KOPT-K1 (cell line): ENCODE measurements around the gene ZSCAN20.

Source experiments
- H3K27ac ChIP-seq: fragments of 200-600 bp; sonication (generic); 2 replicates; pipeline ENCODE4 v1.5.1; 2016; ENCODE audit warnings: antibody characterized with exemption, mild to moderate bottlenecking, low read depth, low read length; ENCODE audit not compliant: poor library complexity, severe bottlenecking
- H3K36me3 ChIP-seq: fragments of 200-600 bp; sonication (generic); 2 replicates; pipeline ENCODE4 v1.5.1; 2017; ENCODE audit warnings: antibody characterized with exemption, mild to moderate bottlenecking, low read length, moderate library complexity; ENCODE audit not compliant: insufficient read depth
- H3K9me3 ChIP-seq: fragments of 200-600 bp; sonication (generic); 2 replicates; pipeline ENCODE4 v1.5.1; 2017; ENCODE audit warnings: antibody characterized with exemption, low read length, mild to moderate bottlenecking; ENCODE audit not compliant: insufficient read depth, poor library complexity, severe bottlenecking

Gene ZSCAN20

DNA sequence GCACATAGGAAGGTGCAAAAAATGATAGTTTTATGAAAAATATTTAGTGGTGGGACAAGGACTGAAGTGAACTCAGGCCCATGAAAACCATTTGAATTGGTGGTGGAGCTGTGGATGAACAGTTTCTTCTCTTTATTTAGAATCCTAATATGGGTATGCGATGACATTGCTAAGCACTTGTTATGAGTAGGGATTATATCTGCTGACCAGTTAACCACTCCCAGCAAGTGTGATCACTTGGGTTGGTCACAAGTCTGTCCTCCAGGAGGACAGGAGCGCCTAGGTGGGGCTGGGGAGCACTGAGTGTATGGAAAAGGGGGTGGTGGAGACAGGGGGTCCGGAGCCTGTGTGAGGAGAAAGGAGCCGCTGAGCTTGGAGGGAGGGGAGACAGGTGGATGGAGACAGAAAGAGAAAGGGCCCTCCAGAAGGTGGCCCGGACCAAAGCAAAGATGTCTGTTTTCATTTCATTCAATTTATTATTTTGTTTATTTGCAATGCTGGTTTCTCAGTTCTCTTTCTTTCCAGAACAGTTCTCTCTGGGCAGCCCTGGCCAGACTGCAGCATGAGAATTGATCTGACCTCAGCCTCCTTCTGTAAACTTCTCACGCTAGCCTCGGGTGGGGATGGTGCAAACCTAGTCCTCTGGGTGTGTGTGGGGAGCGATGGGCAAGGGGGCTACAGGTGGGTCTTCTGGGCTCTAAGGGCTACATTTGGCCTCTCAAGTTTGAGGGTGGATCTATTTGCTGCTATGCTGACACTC lies 9.9 kb upstream of the ZSCAN20 start:
- Histone ChIP-seq H3K36me3 (no peaks in the 10 kb centered on the region), H3K9me3 (no peaks in the 10 kb centered on the region), H3K27ac (no peak overlapping the region)

- Histone ChIP-seq H3K9me3 (no peaks in the 10 kb centered on the region), H3K36me3 (no peaks in the 10 kb centered on the region), H3K27ac (no peak overlapping the region)
These were observed 7.9 kb upstream of the ZSCAN20 start for GRCh38 chr1:33464552-33464951.

DNA sequence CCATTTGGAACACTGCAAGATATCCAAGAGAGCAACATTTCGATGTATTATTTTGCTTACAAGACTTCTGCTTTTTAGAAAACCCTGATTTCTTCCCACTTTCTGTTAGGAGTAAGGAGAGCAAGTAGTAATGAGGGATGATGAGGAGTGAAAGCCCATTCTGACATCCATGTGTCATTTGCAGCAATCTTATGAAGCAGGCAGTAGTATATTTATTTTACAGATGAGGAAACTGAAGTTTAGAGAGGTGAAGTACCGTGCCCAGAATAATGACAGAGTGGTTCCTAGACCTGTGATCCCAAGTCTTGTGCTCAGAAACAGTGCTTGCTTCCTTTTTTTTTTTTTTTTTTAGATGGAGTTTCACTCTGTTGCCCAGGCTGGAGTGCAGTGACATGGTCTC lies 7.1 kb upstream of the ZSCAN20 start:
- Histone ChIP-seq H3K9me3 (no peaks in the 10 kb centered on the region), H3K36me3 (no peaks in the 10 kb centered on the region), H3K27ac (no peak overlapping the region)

GRCh38 chr1:33466159-33466558 lies 6.3 kb upstream of the ZSCAN20 start:
- no peaks in the 10 kb centered on the region for H3K9me3 ChIP-seq
- no peaks in the 10 kb centered on the region for H3K36me3 ChIP-seq
- no peak overlapping the region for H3K27ac ChIP-seq

DNA sequence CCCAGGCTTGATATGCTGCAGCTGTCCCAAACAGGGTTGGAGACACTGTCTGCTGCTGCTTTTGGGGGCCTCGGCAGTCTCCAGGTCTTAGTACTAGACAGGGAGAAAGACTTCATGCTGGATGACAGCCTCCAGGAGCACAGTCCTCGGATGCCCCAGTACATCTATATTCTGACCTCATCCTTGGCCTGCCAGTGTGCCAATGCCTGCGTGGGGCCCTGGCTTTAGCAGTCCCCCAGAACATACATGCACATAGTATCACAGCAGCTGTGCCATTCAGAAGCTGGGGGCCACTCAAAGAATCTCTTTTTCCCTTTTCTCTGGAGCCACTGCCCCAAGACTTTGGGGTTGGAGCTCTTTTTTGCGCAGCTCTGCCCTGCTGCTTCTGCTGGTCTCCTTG lies 4.4 kb upstream of the ZSCAN20 start:
- H3K36me3 ChIP-seq: no peaks in the 10 kb centered on the region
- no peak overlapping the region for H3K27ac ChIP-seq
- H3K9me3 ChIP-seq: no peaks in the 10 kb centered on the region

DNA sequence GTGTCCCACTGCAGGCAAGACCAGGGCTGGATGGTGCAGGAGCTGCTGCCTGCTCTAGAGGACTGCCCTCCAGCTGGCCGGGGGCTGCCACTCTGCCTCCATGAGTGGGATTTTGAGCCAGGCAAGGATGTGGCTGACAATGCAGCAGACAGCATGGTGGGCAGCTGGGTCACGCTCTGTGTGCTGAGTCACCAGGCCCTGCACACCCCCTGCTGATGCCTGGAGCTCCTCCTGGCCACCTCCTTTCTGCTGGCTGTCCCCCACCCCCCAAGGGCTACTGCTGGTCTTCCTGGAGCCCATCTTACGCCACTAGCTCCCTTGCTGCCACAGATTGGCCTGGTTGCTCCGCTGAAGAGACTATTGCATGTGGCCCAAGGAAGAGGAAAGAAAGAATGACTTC lies 3.9 kb upstream of the ZSCAN20 start:
- Histone ChIP-seq H3K9me3 (no peaks in the 10 kb centered on the region), H3K27ac (no peak overlapping the region), H3K36me3 (no peaks in the 10 kb centered on the region)

- Histone ChIP-seq H3K9me3 (no peaks in the 10 kb centered on the region), H3K36me3 (no peaks in the 10 kb centered on the region), H3K27ac (no peak overlapping the region)
These were observed 3.5 kb upstream of the ZSCAN20 start for GRCh38 chr1:33468967-33469366.

GRCh38 chr1:33469691-33470090 lies 2.8 kb upstream of the ZSCAN20 start:
- Histone ChIP-seq H3K36me3 (no peaks in the 10 kb centered on the region), H3K9me3 (no peaks in the 10 kb centered on the region), H3K27ac (peak overlapping the region; percentile 33)

DNA sequence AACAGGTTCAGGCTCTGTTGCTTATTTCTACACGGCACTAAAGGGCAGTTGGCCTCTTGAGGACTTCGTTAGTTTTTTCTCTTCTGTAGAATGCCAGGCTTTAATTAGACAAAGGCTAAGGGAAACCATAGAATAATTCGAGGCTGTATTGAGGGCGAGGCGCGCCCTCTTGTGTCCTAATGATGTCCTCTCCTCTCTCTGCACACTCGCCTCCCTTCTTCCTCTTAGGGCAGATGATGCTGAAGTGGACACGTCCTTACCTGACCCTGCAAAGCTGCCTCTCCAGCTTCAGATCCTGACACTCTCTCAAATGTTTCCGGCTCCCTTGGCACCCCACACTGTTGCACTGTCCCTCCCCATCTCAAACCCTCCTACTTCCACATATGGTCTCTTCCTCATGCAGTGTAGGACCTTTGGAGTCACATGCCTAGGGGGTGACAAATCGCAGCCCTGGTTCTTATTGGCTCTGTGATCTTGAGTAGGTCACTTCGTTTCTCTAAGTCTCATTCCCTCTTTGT lies 1.9 kb upstream of the ZSCAN20 start:
- no peaks in the 10 kb centered on the region for H3K9me3 ChIP-seq
- no peaks in the 10 kb centered on the region for H3K36me3 ChIP-seq
- peak overlapping the region; percentile 33 for H3K27ac ChIP-seq

DNA sequence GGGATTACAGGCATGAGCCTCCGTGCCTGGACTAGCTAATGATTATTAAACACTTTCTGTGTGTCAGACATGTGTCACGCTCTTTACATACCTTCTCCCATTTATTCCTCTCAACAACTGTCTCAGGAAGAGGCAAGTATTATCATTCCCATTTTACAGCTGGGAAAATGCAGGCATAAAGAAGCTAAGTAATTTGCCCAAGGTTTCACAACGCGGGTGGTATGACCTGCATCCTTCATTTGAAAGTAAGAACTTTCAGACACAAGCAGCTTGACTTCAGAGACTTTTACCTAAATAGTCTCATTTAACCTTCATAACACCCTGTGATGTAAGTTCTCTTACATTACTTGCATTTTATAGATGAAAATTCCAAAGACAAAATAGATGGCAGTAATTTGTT lies 1.0 kb upstream of the ZSCAN20 start:
- H3K9me3 ChIP-seq: no peaks in the 10 kb centered on the region
- no peaks in the 10 kb centered on the region for H3K36me3 ChIP-seq
- H3K27ac ChIP-seq: no peak overlapping the region

DNA sequence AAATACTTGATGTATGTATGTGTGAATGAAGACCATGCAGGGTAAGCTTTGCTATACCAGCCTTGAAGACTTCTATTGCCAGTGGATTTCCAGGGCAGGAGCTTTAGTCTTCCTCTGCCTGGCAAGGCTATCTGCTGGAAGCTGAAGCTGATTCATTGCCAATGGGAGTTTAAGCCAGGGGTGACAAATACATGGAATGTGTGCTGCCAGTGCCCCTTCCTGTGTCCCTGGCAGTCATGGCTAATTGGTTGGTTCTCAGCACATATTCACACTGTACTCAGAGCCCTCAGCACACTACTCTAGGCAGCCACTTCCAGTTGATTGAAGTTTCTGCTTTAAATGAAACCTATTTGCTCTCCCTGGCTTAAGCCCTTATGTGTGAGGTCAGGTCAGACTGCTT lies 1.5 kb downstream of the ZSCAN20 start:
- H3K9me3 ChIP-seq: no peaks in the 10 kb centered on the region
- H3K27ac ChIP-seq: no peak overlapping the region
- no peaks in the 10 kb centered on the region for H3K36me3 ChIP-seq

DNA sequence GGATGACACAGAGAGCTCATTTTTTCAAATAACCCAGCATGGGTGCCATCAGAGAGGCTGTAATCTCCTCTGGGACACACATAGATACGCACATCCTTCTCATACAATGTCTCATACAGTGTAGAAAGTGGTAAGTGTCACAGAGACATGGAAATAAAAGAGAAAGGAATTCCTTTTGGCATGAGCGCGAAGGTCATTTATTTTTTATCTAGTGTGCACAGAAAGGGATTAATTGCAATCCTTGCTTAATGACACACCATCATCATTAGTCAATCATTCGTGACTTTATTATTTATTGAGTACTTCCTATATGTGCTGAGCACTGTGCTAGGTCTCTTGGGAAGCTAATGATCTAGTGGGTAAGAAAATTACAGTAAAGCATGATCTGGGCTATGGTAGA lies 5.0 kb downstream of the ZSCAN20 start:
- Histone ChIP-seq H3K36me3 (peaks cover 18% of the 10 kb centered on the region; the same call in 1 of the 2 replicates), H3K27ac (no peak overlapping the region), H3K9me3 (no peaks in the 10 kb centered on the region)

- peaks cover 28% of the 10 kb centered on the region for H3K9me3 ChIP-seq
- H3K36me3 ChIP-seq: peaks cover 37% of the 10 kb centered on the region; the same call in 1 of the 2 replicates
- H3K27ac ChIP-seq: no peak overlapping the region
These were observed 10.0 kb downstream of the ZSCAN20 start for GRCh38 chr1:33482412-33482811.

GRCh38 chr1:33488624-33489023 lies 16.2 kb downstream of the ZSCAN20 start:
- Histone ChIP-seq H3K27ac (no peak overlapping the region), H3K36me3 (peaks cover 51% of the 10 kb centered on the region; the same call in 1 of the 2 replicates), H3K9me3 (peaks cover 37% of the 10 kb centered on the region)

DNA sequence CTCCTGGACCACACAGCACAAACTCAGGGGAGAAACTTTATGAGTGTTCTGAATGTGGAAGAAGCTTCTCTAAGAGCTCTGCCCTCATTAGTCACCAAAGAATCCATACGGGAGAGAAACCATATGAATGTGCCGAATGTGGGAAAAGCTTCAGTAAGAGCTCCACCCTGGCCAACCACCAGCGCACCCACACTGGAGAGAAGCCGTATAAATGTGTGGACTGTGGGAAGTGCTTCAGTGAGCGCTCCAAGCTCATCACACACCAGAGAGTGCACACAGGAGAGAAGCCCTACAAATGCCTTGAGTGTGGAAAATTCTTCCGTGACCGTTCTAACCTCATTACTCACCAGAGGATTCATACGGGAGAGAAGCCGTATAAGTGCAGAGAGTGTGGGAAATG lies 22.5 kb downstream of the ZSCAN20 start:
- peaks cover 51% of the 10 kb centered on the region for H3K9me3 ChIP-seq
- peaks cover 47% of the 10 kb centered on the region; the same call in 1 of the 2 replicates for H3K36me3 ChIP-seq
- H3K27ac ChIP-seq: no peak overlapping the region

DNA sequence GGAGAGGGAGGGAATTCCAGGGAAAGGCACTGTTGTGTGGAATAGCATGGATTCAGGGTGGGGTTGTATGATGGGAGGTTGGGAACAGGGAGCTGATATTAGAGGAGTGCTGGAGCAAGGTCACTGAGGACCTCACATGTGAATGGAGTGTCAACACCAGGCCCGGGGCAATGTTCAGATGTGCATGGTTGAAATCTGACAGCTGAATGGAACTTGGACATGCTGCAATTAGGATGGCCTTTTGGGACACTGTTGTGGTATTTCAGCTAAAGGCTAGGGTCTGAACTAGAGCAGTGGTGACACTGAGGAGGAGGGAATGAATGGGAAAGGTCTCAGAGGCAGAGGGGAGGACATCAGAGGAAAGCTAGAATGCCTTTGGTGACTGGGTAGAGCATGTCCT lies 25.0 kb downstream of the ZSCAN20 start:
- H3K9me3 ChIP-seq: peaks cover 51% of the 10 kb centered on the region
- H3K27ac ChIP-seq: no peak overlapping the region
- H3K36me3 ChIP-seq: peaks cover 28% of the 10 kb centered on the region; the same call in 1 of the 2 replicates
